Body of pancreas (tissue), 4 donors: Measurements from ENCODE around the gene SMIM41. TPM values are rescaled to one million over a fixed set of nuclear protein-coding genes. Genes with fewer than 3 reads are reported as not detected.

Source experiments
- ATAC-seq: fragments of 150-250 bp; one replicate; pipeline ENCODE4 v1.9.1; 2016
- DNase-seq, 4 donors: peaks; one replicate each; pipeline ENCODE4 v3.0.0-alpha.2; 2019
- H3K27ac ChIP-seq, 4 donors: fragments of 200-600 bp; sonication (generic); 1 replicate in 3 of 4; 2 replicates in 1 of 4; pipeline versions ENCODE4 v1.5.1 to v1.6.1; 2016 to 2019; ENCODE audit warnings: mild to moderate bottlenecking in 1 of 4, mixed read lengths in 1 of 4, moderate library complexity in 1 of 4
- H3K27me3 ChIP-seq, 2 donors: fragments of 200-600 bp; sonication (generic); one replicate each; pipeline ENCODE4 v1.6.0; 2016; ENCODE audit warnings: mild to moderate bottlenecking in 1 of 2
- H3K36me3 ChIP-seq, 2 donors: fragments of 200-600 bp; sonication (generic); replicated peaks in 1 of 2; 2 replicates each; pipeline ENCODE4 v1.5.1; 2016; ENCODE audit warnings: low read depth in 2 of 2; ENCODE audit not compliant: insufficient read depth in 1 of 2
- H3K4me1 ChIP-seq: fragments of 200-600 bp; sonication (generic); one replicate; pipeline ENCODE4 v1.6.0; 2016
- H3K4me3 ChIP-seq, 2 donors: fragments of 200-600 bp; sonication (generic); 1 replicate in 1 of 2; 2 replicates in 1 of 2; pipeline ENCODE4 v1.5.1; 2016 to 2019
- H3K9me3 ChIP-seq, 3 donors: fragments of 200-600 bp; sonication (generic); 1 replicate in 2 of 3; 2 replicates in 1 of 3; pipeline ENCODE4 v1.5.1; 2016
- CTCF ChIP-seq, 7 experiments: fragments of 450-650 bp in 4 of 7; fragments of 200-600 bp in 3 of 7; sonication (generic) in 3 of 7; IDR thresholded peaks; one replicate each; pipeline ENCODE4 v1.5.1; 2016 to 2019; ENCODE audit warnings: antibody characterized with exemption in 7 of 7
- POLR2A ChIP-seq, 3 donors: fragments of 450-650 bp; IDR thresholded peaks; one replicate each; pipeline ENCODE4 v1.6.1; 2016; ENCODE audit warnings: antibody characterized with exemption in 3 of 3, mild to moderate bottlenecking in 2 of 3
- WGBS, 2 donors: methylation state at CpG; one replicate each; pipeline ENCODE4 v1.1.5; 2017; 5-methylcytosine and 5-hydroxymethylcytosine counted together
- intact Hi-C: fragments of 100-400 bp; cut with DNase I; formaldehyde crosslinking; loops from one replicate; pipeline ENCODE4 v1.15.1; 2023
- total RNA-seq, 2 donors: library from RNA; depleted of rRNA; stranded (reverse); fragments of >200 nt; gene quantifications; one replicate each; pipeline ENCODE4 v1.1.0, GENCODE V29; 2016

Gene SMIM41
- total RNA-seq, 2 donors from 2014 or later = 0.26 to 0.66 TPM

GRCh38 chr12:52085682-52086180 lies 6.2 kb downstream of the SMIM41 start:
- TF ChIP-seq POLR2A (IDR thresholded peaks at IDR 0.05) (no peak), CTCF (IDR thresholded peaks at IDR 0.05) (no peak)
- Histone ChIP-seq H3K36me3 (no peaks in the 10 kb centered on the region), H3K4me1 (no peaks in the 10 kb centered on the region), H3K27ac (no peak overlapping the region), H3K4me3 (no peak overlapping the region), H3K27me3 (no peaks in the 10 kb centered on the region), H3K9me3 (no peaks in the 10 kb centered on the region)
- intact Hi-C loops = no loop called here
- WGBS, 2 donors = 80 to 90% methylated on average over 6 of the region's 6 CpGs
- ATAC-seq (no peak), DNase-seq (no peak)

DNA sequence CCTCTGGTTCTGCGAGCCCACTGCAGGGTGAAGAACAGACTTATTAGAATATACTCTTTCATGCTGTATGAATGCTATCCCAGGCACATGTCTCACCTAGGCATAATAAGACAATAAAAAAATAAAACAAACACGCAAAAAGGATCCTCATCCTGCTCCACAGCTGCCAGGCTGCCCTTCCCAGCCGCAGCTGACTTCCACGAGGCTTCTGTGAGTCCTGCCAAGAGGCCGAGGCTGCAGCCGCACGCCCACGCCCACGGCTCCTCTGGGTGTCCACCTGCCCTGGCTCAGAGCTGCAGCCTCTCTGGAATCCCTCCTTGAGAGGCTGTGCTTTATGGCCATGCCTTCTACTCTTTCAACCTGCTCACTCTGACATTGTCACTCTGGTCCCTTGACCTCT lies 6.9 kb downstream of the SMIM41 start:
- TF ChIP-seq POLR2A (IDR thresholded peaks at IDR 0.05) = no peak
- H3K4me1 ChIP-seq = peaks cover 2% of the 10 kb centered on the region
- H3K27me3 ChIP-seq = no peaks in the 10 kb centered on the region
- intact Hi-C loops = no loop called here
- H3K9me3 ChIP-seq = no peaks in the 10 kb centered on the region
- no peak for DNase-seq
- no peak for ATAC-seq
- no peaks in the 10 kb centered on the region for H3K36me3 ChIP-seq
- H3K27ac ChIP-seq = no peak overlapping the region
- H3K4me3 ChIP-seq = no peak overlapping the region
- WGBS, 2 donors = 54 to 60% methylated on average over 9 of the region's 9 CpGs

DNA sequence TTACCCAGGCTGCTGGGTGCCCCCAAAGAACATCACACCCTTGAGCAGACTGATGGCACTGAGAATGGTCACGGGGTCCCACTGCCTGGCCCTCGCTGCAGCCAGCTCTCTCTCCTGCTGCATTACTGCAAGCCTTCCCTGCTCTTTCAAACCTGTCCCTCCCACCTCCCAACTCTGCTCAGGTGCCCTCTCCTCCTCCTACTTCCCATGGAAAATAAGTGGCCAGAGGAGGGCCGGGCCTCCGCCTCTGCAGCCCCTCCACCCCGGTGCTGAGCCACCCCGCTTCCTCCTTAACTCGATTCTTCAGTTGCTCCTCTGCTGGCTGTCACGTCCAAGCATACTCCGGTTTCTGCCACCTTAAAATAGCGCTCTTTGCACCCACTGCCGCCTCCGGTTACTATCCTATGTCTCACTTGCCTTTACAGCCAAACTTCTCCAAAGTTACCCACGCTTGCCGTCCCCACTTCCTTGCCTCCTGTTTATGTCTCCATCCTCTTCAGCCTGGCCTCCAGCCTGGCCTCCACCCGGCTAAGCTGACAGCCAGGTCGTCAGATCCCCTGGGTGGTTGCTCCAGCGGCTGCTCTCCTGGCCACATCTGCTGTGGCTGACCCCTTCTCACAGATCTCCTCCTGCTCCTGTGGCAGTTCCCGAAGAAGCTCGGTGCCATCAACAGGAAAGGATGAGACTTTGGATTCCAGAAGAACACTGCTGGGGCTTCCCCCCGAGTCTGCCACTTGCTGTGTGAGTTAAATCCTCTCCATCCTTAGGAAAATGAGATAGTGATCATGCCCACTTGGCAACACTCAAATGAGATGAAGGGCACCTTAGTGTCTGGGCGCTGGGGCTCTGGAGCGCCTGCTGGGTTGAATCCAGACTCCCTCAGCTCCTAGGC lies 7.7 kb downstream of the SMIM41 start:
- H3K36me3 ChIP-seq = no peaks in the 10 kb centered on the region
- 76 to 77% methylated on average over 22 of the region's 22 CpGs for WGBS, 2 donors
- no peak for ATAC-seq
- H3K4me3 ChIP-seq = no peak overlapping the region
- intact Hi-C loops = no loop called here
- no peaks in the 10 kb centered on the region for H3K27me3 ChIP-seq
- no peak for TF ChIP-seq CTCF (IDR thresholded peaks at IDR 0.05)
- no peak for TF ChIP-seq POLR2A (IDR thresholded peaks at IDR 0.05)
- no peaks in the 10 kb centered on the region for H3K9me3 ChIP-seq
- DNase-seq = no peak
- no peak overlapping the region for H3K27ac ChIP-seq
- peaks cover 6% of the 10 kb centered on the region for H3K4me1 ChIP-seq

GRCh38 chr12:52087961-52088820 lies 8.7 kb downstream of the SMIM41 start:
- Histone ChIP-seq H3K9me3 (no peaks in the 10 kb centered on the region), H3K4me3 (no peak overlapping the region), H3K27me3 (no peaks in the 10 kb centered on the region), H3K36me3 (no peaks in the 10 kb centered on the region), H3K27ac (no peak overlapping the region), H3K4me1 (peaks cover 12% of the 10 kb centered on the region)
- TF ChIP-seq POLR2A (IDR thresholded peaks at IDR 0.05) (no peak), CTCF (IDR thresholded peaks at IDR 0.05) (no peak)
- intact Hi-C loops = no loop called here
- no peak for ATAC-seq
- no peak for DNase-seq
- WGBS, 2 donors = 81 to 84% methylated on average over 17 to 20 of the region's 20 CpGs

GRCh38 chr12:52089491-52089890 lies 10.0 kb downstream of the SMIM41 start:
- no peak for ATAC-seq
- Histone ChIP-seq H3K27me3 (no peaks in the 10 kb centered on the region), H3K36me3 (no peaks in the 10 kb centered on the region), H3K4me3 (no peak overlapping the region), H3K9me3 (no peaks in the 10 kb centered on the region), H3K4me1 (peaks cover 23% of the 10 kb centered on the region), H3K27ac (no peak overlapping the region)
- intact Hi-C loops = no loop called here
- no peak for TF ChIP-seq POLR2A (IDR thresholded peaks at IDR 0.05)
- no peak for TF ChIP-seq CTCF (IDR thresholded peaks at IDR 0.05)
- 77 to 80% methylated on average over 11 of the region's 11 CpGs for WGBS, 2 donors
- DNase-seq = no peak
